Parathyroid adenoma (tissue), 2 donors: ENCODE results near the gene DOP1A.

Source experiments
- H2AFZ ChIP-seq: fragments of 300-600 bp; sonication (generic); one replicate; pipeline ENCODE4 v1.7.0; 2017; ENCODE audit warnings: antibody characterized with exemption, mild to moderate bottlenecking
- H3K27ac ChIP-seq: fragments of 300-600 bp; sonication (generic); one replicate; pipeline ENCODE4 v1.7.0; 2017
- H3K27me3 ChIP-seq: fragments of 300-600 bp; sonication (generic); one replicate; pipeline ENCODE4 v1.7.0; 2017; ENCODE audit warnings: low read length; ENCODE audit not compliant: control insufficient read depth, insufficient read depth
- H3K36me3 ChIP-seq: fragments of 300-600 bp; sonication (generic); one replicate; pipeline ENCODE4 v1.7.0; 2017; ENCODE audit warnings: low read length; ENCODE audit not compliant: control insufficient read depth, insufficient read depth
- H3K4me1 ChIP-seq: fragments of 300-600 bp; sonication (generic); one replicate; pipeline ENCODE4 v1.7.0; 2017; ENCODE audit warnings: control low read depth
- H3K4me2 ChIP-seq: fragments of 300-600 bp; sonication (generic); one replicate; pipeline ENCODE4 v1.7.0; 2017; ENCODE audit warnings: low read length
- H3K4me3 ChIP-seq: fragments of 300-600 bp; sonication (generic); one replicate; pipeline ENCODE4 v1.7.0; 2017; ENCODE audit warnings: low read depth, low read length
- H3K79me2 ChIP-seq: fragments of 300-600 bp; sonication (generic); one replicate; pipeline ENCODE4 v1.7.0; 2017; ENCODE audit warnings: control low read depth
- H3K9ac ChIP-seq: fragments of 300-600 bp; sonication (generic); one replicate; pipeline ENCODE4 v1.7.0; 2017; ENCODE audit warnings: mild to moderate bottlenecking
- H3K9me3 ChIP-seq: fragments of 300-600 bp; sonication (generic); one replicate; pipeline ENCODE4 v1.7.0; 2017; ENCODE audit warnings: low read length; ENCODE audit not compliant: control insufficient read depth
- TF ChIP-seq, protein P1 (sequence below): fragments of 300-600 bp; sonication (generic); IDR thresholded peaks from one replicate; pipeline ENCODE4 v1.7.0; 2017; ENCODE audit warnings: antibody characterized with exemption, mild to moderate bottlenecking
- donor health status: primary hyperparathyroidism.

DOP1A gene

DNA sequence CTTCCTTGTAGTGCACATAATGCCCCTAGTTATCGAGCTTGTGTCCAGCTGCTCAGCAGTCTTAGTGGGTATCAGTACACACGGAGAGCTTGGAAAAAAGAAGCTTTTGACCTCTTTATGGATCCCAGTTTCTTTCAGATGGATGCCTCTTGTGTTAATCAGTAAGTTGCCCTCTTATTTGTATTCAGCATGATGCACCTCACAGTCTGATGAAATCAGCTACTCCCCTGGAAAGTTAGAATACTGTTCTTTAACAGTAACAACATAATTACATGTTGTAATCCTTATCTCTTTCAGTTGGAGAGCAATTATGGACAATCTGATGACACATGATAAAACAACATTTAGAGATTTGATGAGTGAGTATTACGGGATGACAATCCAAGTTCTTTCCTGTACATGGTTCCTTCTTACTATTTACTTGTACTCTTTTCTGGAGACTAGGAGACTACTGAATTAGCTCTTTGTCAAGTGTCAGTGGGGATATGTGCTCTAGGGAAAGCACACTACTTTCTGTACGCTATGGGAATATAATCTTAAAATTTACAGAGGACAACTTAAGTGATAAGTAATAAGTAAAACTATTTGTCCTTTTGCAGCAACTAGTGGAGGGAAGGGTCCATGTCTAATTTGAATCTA, 86.5 kb downstream of the DOP1A start:
- no peaks in the 10 kb centered on the region for H3K79me2 ChIP-seq
- no peaks in the 10 kb centered on the region for H3K4me1 ChIP-seq
- no peaks in the 10 kb centered on the region for H3K36me3 ChIP-seq
- no peaks in the 10 kb centered on the region for H3K27me3 ChIP-seq
- TF ChIP-seq, protein P1, sequence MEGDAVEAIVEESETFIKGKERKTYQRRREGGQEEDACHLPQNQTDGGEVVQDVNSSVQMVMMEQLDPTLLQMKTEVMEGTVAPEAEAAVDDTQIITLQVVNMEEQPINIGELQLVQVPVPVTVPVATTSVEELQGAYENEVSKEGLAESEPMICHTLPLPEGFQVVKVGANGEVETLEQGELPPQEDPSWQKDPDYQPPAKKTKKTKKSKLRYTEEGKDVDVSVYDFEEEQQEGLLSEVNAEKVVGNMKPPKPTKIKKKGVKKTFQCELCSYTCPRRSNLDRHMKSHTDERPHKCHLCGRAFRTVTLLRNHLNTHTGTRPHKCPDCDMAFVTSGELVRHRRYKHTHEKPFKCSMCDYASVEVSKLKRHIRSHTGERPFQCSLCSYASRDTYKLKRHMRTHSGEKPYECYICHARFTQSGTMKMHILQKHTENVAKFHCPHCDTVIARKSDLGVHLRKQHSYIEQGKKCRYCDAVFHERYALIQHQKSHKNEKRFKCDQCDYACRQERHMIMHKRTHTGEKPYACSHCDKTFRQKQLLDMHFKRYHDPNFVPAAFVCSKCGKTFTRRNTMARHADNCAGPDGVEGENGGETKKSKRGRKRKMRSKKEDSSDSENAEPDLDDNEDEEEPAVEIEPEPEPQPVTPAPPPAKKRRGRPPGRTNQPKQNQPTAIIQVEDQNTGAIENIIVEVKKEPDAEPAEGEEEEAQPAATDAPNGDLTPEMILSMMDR: no peak
- H3K27ac ChIP-seq: no peak overlapping the region
- H3K4me3 ChIP-seq: no peak overlapping the region
- no peak overlapping the region for H2AFZ ChIP-seq
- H3K9me3 ChIP-seq: no peaks in the 10 kb centered on the region
- H3K9ac ChIP-seq: no peak overlapping the region
- no peak overlapping the region for H3K4me2 ChIP-seq

DNA sequence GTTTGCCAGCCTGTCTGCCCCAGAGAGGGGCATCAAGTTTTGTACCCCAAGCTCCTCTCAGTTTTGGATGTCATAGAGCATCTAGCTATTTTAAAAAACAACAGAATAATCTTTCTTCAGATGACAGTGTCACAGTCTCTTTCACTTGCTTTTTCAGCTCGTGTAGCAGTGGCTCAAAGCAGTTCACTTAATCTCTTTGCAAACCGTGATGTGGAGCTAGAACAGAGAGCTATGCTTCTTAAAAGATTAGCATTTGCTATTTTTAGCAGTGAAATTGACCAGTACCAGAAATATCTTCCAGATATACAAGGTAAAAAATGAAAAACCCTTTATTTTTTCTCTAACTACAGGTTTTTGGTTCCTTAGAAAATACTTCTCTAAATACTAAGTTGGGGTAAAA, 88.3 kb downstream of the DOP1A start:
- H3K27me3 ChIP-seq: no peaks in the 10 kb centered on the region
- no peaks in the 10 kb centered on the region for H3K79me2 ChIP-seq
- TF ChIP-seq, protein P1: no peak
- no peaks in the 10 kb centered on the region for H3K4me1 ChIP-seq
- no peaks in the 10 kb centered on the region for H3K9me3 ChIP-seq
- no peak overlapping the region for H3K4me3 ChIP-seq
- H3K36me3 ChIP-seq: no peaks in the 10 kb centered on the region
- no peak overlapping the region for H3K4me2 ChIP-seq
- H2AFZ ChIP-seq: no peak overlapping the region
- H3K27ac ChIP-seq: no peak overlapping the region
- H3K9ac ChIP-seq: no peak overlapping the region

DNA sequence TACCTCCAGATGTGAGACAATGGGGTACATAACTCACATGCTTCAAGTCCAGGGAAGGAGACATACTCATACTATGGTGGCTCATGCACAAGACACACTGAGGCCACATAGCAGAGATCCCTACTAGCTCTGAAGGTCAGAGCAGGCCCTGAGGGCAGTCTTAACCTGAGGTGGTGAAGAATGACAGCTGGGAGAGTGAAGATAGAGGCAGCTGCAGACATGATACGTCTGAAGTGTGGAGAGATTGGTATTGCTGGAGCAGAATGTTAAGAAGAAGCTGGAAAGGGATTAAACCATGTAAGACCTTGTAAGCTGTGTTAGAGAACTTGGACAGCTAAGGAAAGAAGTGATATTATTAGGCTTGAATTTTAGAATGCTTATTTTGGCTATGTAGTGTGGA, 92.7 kb downstream of the DOP1A start:
- TF ChIP-seq, protein P1: no peak
- H3K36me3 ChIP-seq: no peaks in the 10 kb centered on the region
- no peak overlapping the region for H3K27ac ChIP-seq
- no peaks in the 10 kb centered on the region for H3K9me3 ChIP-seq
- no peak overlapping the region for H3K4me2 ChIP-seq
- H3K4me3 ChIP-seq: no peak overlapping the region
- no peaks in the 10 kb centered on the region for H3K4me1 ChIP-seq
- H3K79me2 ChIP-seq: no peaks in the 10 kb centered on the region
- no peak overlapping the region for H3K9ac ChIP-seq
- H2AFZ ChIP-seq: no peak overlapping the region
- no peaks in the 10 kb centered on the region for H3K27me3 ChIP-seq

DNA sequence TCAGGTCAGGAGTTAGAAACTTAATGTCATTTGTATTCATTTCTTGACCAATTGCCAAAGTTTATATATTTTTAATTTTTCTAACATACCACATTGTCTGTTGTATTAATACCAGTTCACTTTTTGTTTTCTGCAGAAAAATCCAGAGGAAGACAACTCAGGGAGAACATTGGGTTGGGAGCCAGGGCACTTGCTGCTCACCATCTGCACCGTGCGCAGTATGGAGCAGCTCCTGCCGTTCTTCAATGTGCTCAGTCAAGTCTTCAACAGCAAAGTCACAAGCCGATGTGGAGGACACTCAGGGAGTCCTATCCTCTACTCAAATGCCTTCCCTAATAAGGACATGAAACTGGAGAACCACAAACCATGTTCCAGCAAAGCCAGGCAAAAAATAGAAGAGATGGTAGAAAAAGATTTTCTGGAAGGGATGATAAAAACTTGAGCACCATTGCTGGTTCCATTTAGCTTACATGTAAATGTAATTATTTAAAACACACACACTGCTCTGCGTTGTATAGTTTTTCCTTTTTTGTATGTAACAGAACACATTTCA, 100.3 kb downstream of the DOP1A start:
- H3K27ac ChIP-seq: no peak overlapping the region
- no peak overlapping the region for H3K9ac ChIP-seq
- H3K4me1 ChIP-seq: no peaks in the 10 kb centered on the region
- H3K36me3 ChIP-seq: no peaks in the 10 kb centered on the region
- TF ChIP-seq, protein P1: no peak
- H3K27me3 ChIP-seq: no peaks in the 10 kb centered on the region
- no peaks in the 10 kb centered on the region for H3K9me3 ChIP-seq
- H3K79me2 ChIP-seq: no peaks in the 10 kb centered on the region
- no peak overlapping the region for H3K4me3 ChIP-seq
- H2AFZ ChIP-seq: no peak overlapping the region
- no peak overlapping the region for H3K4me2 ChIP-seq

DNA sequence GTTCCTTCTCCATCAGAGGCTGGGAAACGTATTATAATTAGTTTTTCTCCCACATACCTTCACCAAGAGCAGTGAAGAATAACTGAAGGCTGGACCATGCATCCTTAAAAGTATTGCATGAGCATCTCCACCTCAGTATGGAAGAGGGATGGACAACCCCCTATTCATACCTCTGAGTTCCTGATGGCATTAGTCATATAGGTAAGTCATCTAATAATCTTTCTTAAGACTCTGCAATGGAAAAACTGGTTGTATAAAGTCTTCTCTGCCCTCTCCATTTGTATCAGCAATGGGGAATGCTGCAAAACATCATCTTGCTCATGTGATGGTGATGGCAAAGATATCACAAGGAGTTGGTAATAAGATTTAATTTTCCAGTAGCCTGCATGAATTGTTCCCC, 101.1 kb downstream of the DOP1A start:
- Histone ChIP-seq H3K4me3 (no peak overlapping the region), H3K4me1 (no peaks in the 10 kb centered on the region), H3K9me3 (no peaks in the 10 kb centered on the region), H3K36me3 (no peaks in the 10 kb centered on the region), H3K27ac (no peak overlapping the region), H3K27me3 (no peaks in the 10 kb centered on the region), H3K9ac (no peak overlapping the region), H2AFZ (no peak overlapping the region), H3K4me2 (no peak overlapping the region), H3K79me2 (no peaks in the 10 kb centered on the region)
- TF ChIP-seq, protein P1: no peak
